ENCODE data around the gene KRT82.

- TF ChIP-seq FOXK2 (IDR thresholded peaks at IDR 0.05): no peak
- no peak for TF ChIP-seq HDGF (IDR thresholded peaks at IDR 0.05; ENCODE audit: borderline replicate concordance)
- TF ChIP-seq ELF4 (IDR thresholded peaks at IDR 0.05): no peak
- TF ChIP-seq SP1 (IDR thresholded peaks at IDR 0.05): no peak
- no peak for TF ChIP-seq PKNOX1 (IDR thresholded peaks at IDR 0.05)
- TF ChIP-seq ZNF384 (IDR thresholded peaks at IDR 0.05): no peak
- TF ChIP-seq BHLHE40 (IDR thresholded peaks at IDR 0.05; ENCODE audit: borderline replicate concordance): no peak
- TF ChIP-seq TARDBP (IDR thresholded peaks at IDR 0.05): no peak
- TF ChIP-seq SUZ12 (IDR thresholded peaks at IDR 0.05): no peak
- TF ChIP-seq NFRKB (IDR thresholded peaks at IDR 0.05): no peak
These were observed 42.9 kb downstream of the KRT82 start for GRCh38 chr12:52363111-52363679.
